Spleen (tissue), 11 donors: ENCODE results near the gene MYOCD. TPM values are rescaled to one million over a fixed set of nuclear protein-coding genes. Genes with fewer than 3 reads are reported as not detected.

ENCODE experiments used
- DNase-seq: peaks from one replicate; pipeline ENCODE4 v3.0.0-alpha.2; 2020
- H3K27ac ChIP-seq, 8 donors: fragments of 200-600 bp; sonication (generic) in 7 of 8; 1 replicate in 4 of 8; 2 replicates in 4 of 8; pipeline versions ENCODE4 v1.5.0 to v1.8.0; 2016 to 2021; ENCODE audit warnings: inconsistent platforms in 4 of 8, mild to moderate bottlenecking in 4 of 8, moderate library complexity in 1 of 8
- H3K27me3 ChIP-seq, 7 donors: fragments of 200-600 bp; sonication (generic) in 6 of 7; replicated peaks in 1 of 7; 1 replicate in 4 of 7; 2 replicates in 3 of 7; pipeline versions ENCODE4 v1.5.0 to v1.8.0; 2016 to 2021; ENCODE audit warnings: inconsistent platforms in 3 of 7, mild to moderate bottlenecking in 1 of 7
- H3K36me3 ChIP-seq, 6 donors: fragments of 200-600 bp; sonication (generic) in 5 of 6; 1 replicate in 4 of 6; 2 replicates in 2 of 6; pipeline versions ENCODE4 v1.5.0 to v1.8.0; 2016 to 2021; ENCODE audit warnings: inconsistent platforms in 2 of 6
- H3K4me1 ChIP-seq, 6 donors: fragments of 200-600 bp; sonication (generic) in 5 of 6; 1 replicate in 3 of 6; 2 replicates in 3 of 6; pipeline versions ENCODE4 v1.5.0 to v1.8.0; 2016 to 2021; ENCODE audit warnings: inconsistent platforms in 3 of 6
- H3K4me3 ChIP-seq, 8 donors: fragments of 200-600 bp; sonication (generic) in 7 of 8; 1 replicate in 4 of 8; 2 replicates in 4 of 8; pipeline versions ENCODE4 v1.5.0 to v1.8.0; 2016 to 2021; ENCODE audit warnings: inconsistent platforms in 4 of 8, mild to moderate bottlenecking in 4 of 8, moderate library complexity in 2 of 8
- H3K9me3 ChIP-seq, 8 donors: fragments of 200-600 bp; sonication (generic) in 7 of 8; 1 replicate in 4 of 8; 2 replicates in 4 of 8; pipeline versions ENCODE4 v1.5.0 to v1.8.0; 2016 to 2021; ENCODE audit warnings: inconsistent platforms in 4 of 8
- CTCF ChIP-seq, 11 experiments: fragments of 200-600 bp in 7 of 11; fragments of 450-650 bp in 4 of 11; sonication (generic) in 4 of 11; IDR thresholded peaks in 8 of 11; conservative IDR thresholded peaks in 3 of 11; 1 replicate in 7 of 11; 2 replicates in 4 of 11; pipeline versions ENCODE4 v1.4.0 to v1.8.0; 2016 to 2021; ENCODE audit warnings: antibody characterized with exemption in 11 of 11, inconsistent platforms in 4 of 11, mild to moderate bottlenecking in 1 of 11
- POLR2A ChIP-seq, 3 donors: fragments of 450-650 bp; IDR thresholded peaks; one replicate each; pipeline ENCODE4 v1.5.1; 2017; ENCODE audit warnings: antibody characterized with exemption in 3 of 3, mild to moderate bottlenecking in 1 of 3
- POLR2AphosphoS5 ChIP-seq, 3 donors: sonication (generic); formaldehyde crosslinking; IDR thresholded peaks; one replicate each; pipeline ENCODE4 v1.5.1; 2017; ENCODE audit warnings: antibody characterized with exemption in 3 of 3
- WGBS, 5 donors: extraction: QIAGEN DNeasy Blood & Tissue Kit in 3 of 5; methylation state at CpG; one replicate each; pipeline versions ENCODE4 v1.1.5 to v1.1.7; 2013 to 2018; 5-methylcytosine and 5-hydroxymethylcytosine counted together
- intact Hi-C: fragments of 100-400 bp; cut with DNase I; formaldehyde crosslinking; loops from one replicate; pipeline ENCODE4 v1.15.0; 2023; ENCODE audit warnings: low total_unique reads
- polyA plus RNA-seq, 3 donors: library from polyadenylated mRNA; stranded (reverse); fragments of 200-250 nt; gene quantifications; one replicate each; pipeline ENCODE4 v1.2.1, GENCODE V29; 2013
- total RNA-seq, 7 donors: library from RNA; depleted of rRNA in 3 of 7; stranded (reverse); fragments of >200 nt in 3 of 7; fragmentation: NEBNext Ultra II Directional in 4 of 7; extraction: Animal tissue kit (Norgen Biotek cat#: 25700) in 4 of 7; gene quantifications; one replicate each; pipeline versions ENCODE4 v1.1.0 to v1.2.1, GENCODE V29; 2016 to 2021
- donor health status: healthy with polysubstance abuse.
- donor health status: DM: no; HTN: no; CAD: no; lungs with moderate emphysema.
- donor health status: DM: no; HTN: no; CAD: no.
- donor health status: Bipolar disorder and iron deficiency.
- donor health status: healthy.
- donor health status: DM: no; HTN: no; CAD: no.
- donor health status: DM: yes; HTN: yes; CAD: no.

The MYOCD gene
- total and polyA plus RNA-seq, 10 donors, result 0.17 to 2.5 (median 0.74) TPM

- no peak for TF ChIP-seq POLR2A (IDR thresholded peaks at IDR 0.05)
- Histone ChIP-seq H3K4me3 (no peak overlapping the region), H3K27ac (no peak overlapping the region), H3K4me1 (peaks cover 0 to 6% (median 0%) of the 10 kb centered on the region in 6 donors), H3K9me3 (no peaks in the 10 kb centered on the region), H3K27me3 (peaks cover 0 to 15% (median 0%) of the 10 kb centered on the region in 7 donors), H3K36me3 (no peaks in the 10 kb centered on the region)
- DNase-seq, result no peak
- WGBS, 5 donors, result 83 to 87% (median 83%) methylated on average over 7 of the region's 7 CpGs
- intact Hi-C loops, result no loop called here
Measured at GRCh38 chr17:12745486-12745885, 79.8 kb downstream of the MYOCD start.

- no peaks in the 10 kb centered on the region for H3K36me3 ChIP-seq
- H3K27ac ChIP-seq, result no peak overlapping the region
- no peak for DNase-seq
- H3K9me3 ChIP-seq, result no peaks in the 10 kb centered on the region
- intact Hi-C loops, result no loop called here
- no peaks in the 10 kb centered on the region for H3K4me1 ChIP-seq
- H3K27me3 ChIP-seq, result peaks cover 0 to 8% (median 0%) of the 10 kb centered on the region in 7 donors
- no peak overlapping the region for H3K4me3 ChIP-seq
- no peak for TF ChIP-seq CTCF (IDR thresholded peaks at IDR 0.05 in 8 of 11, conservative IDR thresholded peaks at IDR 0.05 in 3 of 11)
- TF ChIP-seq POLR2A (IDR thresholded peaks at IDR 0.05), result no peak
- no peak for TF ChIP-seq POLR2AphosphoS5 (IDR thresholded peaks at IDR 0.05)
Measured at GRCh38 chr17:12756786-12757185, 91.1 kb downstream of the MYOCD start.

- no peaks in the 10 kb centered on the region for H3K9me3 ChIP-seq
- H3K4me1 ChIP-seq, result no peaks in the 10 kb centered on the region
- TF ChIP-seq POLR2AphosphoS5 (IDR thresholded peaks at IDR 0.05), result no peak
- no peak for TF ChIP-seq CTCF (IDR thresholded peaks at IDR 0.05 in 8 of 11, conservative IDR thresholded peaks at IDR 0.05 in 3 of 11)
- no peak for TF ChIP-seq POLR2A (IDR thresholded peaks at IDR 0.05)
- H3K27me3 ChIP-seq, result no peaks in the 10 kb centered on the region
- no peak overlapping the region for H3K27ac ChIP-seq
- H3K4me3 ChIP-seq, result no peak overlapping the region
- DNase-seq, result no peak
- WGBS, 5 donors, result 44 to 87% (median 65%) methylated on average over 2 of the region's 2 CpGs
- intact Hi-C loops, result no loop called here
- no peaks in the 10 kb centered on the region for H3K36me3 ChIP-seq
Measured at GRCh38 chr17:12759090-12759489, 93.4 kb downstream of the MYOCD start.

GRCh38 chr17:12765548-12765947, 99.9 kb downstream of the MYOCD start:
- H3K4me1 ChIP-seq, result no peaks in the 10 kb centered on the region
- no peaks in the 10 kb centered on the region for H3K36me3 ChIP-seq
- no peaks in the 10 kb centered on the region for H3K9me3 ChIP-seq
- no peak overlapping the region for H3K4me3 ChIP-seq
- 54 to 79% (median 76%) methylated on average over 6 of the region's 6 CpGs for WGBS, 5 donors
- no peak for DNase-seq
- intact Hi-C loops, result no loop called here
- no peaks in the 10 kb centered on the region for H3K27me3 ChIP-seq
- TF ChIP-seq CTCF (IDR thresholded peaks at IDR 0.05 in 8 of 11, conservative IDR thresholded peaks at IDR 0.05 in 3 of 11) (no peak), POLR2AphosphoS5 (IDR thresholded peaks at IDR 0.05) (no peak), POLR2A (IDR thresholded peaks at IDR 0.05) (no peak)
- H3K27ac ChIP-seq, result no peak overlapping the region

GRCh38 chr17:12768255-12768654, 102.6 kb downstream of the MYOCD start:
- no peak for DNase-seq
- no peak overlapping the region for H3K4me3 ChIP-seq
- H3K9me3 ChIP-seq, result no peaks in the 10 kb centered on the region
- TF ChIP-seq CTCF (IDR thresholded peaks at IDR 0.05 in 8 of 11, conservative IDR thresholded peaks at IDR 0.05 in 3 of 11) (no peak), POLR2AphosphoS5 (IDR thresholded peaks at IDR 0.05) (no peak), POLR2A (IDR thresholded peaks at IDR 0.05) (no peak)
- H3K4me1 ChIP-seq, result no peaks in the 10 kb centered on the region
- 61 to 85% (median 78%) methylated on average over 4 of the region's 4 CpGs for WGBS, 5 donors
- no peaks in the 10 kb centered on the region for H3K27me3 ChIP-seq
- H3K36me3 ChIP-seq, result no peaks in the 10 kb centered on the region
- intact Hi-C loops, result no loop called here
- H3K27ac ChIP-seq, result no peak overlapping the region
